Bronchial epithelial cell (primary cell): Measurements from ENCODE around the gene C6orf52. TPM values are rescaled to one million over a fixed set of nuclear protein-coding genes. Genes with fewer than 3 reads are reported as not detected.
"Not testable (repeated sequence)": the region's sequence is repeated elsewhere in the genome, so short reads cannot be mapped to it uniquely, and the experiment has no call there.

ENCODE experiments used
- DNase-seq: peaks from one replicate; pipeline ENCODE4 v3.0.0-alpha.2; 2010; ENCODE audit warnings: low read depth
- FAIRE-seq: peaks from 2 replicates; lab custom pipeline; 2011; peaks lifted over from hg19 to GRCh38; lab: Jason Lieb, UNC
- H3K27me3 ChIP-seq: 2 replicates; pipeline ENCODE4 v1.5.1; 2011; ENCODE audit warnings: low read length; ENCODE audit not compliant: control insufficient read depth, insufficient read depth
- H3K36me3 ChIP-seq: 2 replicates; pipeline ENCODE4 v1.5.1; 2011; ENCODE audit warnings: low read length; ENCODE audit not compliant: control insufficient read depth, insufficient read depth
- H3K4me3 ChIP-seq: 2 replicates; pipeline ENCODE4 v1.5.1; 2011; ENCODE audit warnings: mild to moderate bottlenecking, low read depth, low read length, control low read depth
- total RNA-seq: library from RNA; depleted of rRNA; stranded (reverse); fragments of >200 nt; gene quantifications from 2 replicates; pipeline ENCODE4 v1.2.1, GENCODE V29; 2014
- TF ChIP-seq, protein P1 (sequence below): IDR thresholded peaks from 2 replicates; pipeline ENCODE4 v1.5.1; 2011; ENCODE audit warnings: mild to moderate bottlenecking, moderate library complexity, low read length, control low read depth, inconsistent platforms; ENCODE audit not compliant: insufficient read depth, severe bottlenecking

Gene C6orf52
- total RNA-seq = 2.1 and 2.7 TPM in 2 replicates

DNA sequence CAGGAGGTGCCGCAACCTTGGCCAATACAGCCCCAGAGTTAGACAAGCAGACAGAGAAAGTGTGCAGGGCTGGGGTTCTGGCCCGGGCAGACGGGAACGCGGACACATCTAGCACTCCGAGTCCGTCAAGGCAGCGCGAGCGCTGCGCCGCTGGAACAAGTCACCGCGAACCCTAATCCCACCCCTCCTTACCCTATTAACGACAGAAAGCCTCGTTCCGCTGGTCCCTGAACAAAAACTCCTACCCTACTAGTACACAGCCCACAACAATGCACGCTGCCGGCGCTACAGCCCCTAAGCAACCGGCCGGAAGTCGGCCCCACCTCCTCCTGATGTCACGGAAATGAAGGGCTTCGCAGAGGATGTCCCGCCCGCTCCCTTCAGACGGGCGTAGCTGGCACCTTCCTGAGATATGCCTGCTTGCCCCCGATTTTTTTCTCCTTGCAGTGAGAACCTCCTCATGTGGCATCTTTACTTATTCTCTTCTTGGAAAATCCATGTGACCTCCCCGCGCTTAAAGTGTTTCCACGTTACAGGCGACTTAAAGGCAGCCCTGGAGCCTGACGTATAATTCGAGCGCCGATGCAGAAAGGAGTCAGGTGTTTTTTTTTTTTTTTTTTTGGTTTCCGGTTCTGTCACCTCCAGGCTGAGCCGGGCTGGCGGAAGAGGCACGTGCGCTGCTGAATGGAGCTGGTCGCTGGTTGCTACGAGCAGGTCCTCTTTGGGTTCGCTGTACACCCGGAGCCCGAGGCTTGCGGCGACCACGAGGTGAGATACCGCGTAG, at the start of gene C6orf52, which contains the start of gene PAK1IP1:
Gene C6orf52, minus strand, starts transcription at position 315 of the 784 bp plus-strand sequence. CDS start 7,066 bp downstream, outside the sequence.
Gene PAK1IP1, plus strand, starts transcription at position 671 of the 784 bp plus-strand sequence. Its CDS starts 14 bp downstream, at position 685.
- TF ChIP-seq, protein P1, sequence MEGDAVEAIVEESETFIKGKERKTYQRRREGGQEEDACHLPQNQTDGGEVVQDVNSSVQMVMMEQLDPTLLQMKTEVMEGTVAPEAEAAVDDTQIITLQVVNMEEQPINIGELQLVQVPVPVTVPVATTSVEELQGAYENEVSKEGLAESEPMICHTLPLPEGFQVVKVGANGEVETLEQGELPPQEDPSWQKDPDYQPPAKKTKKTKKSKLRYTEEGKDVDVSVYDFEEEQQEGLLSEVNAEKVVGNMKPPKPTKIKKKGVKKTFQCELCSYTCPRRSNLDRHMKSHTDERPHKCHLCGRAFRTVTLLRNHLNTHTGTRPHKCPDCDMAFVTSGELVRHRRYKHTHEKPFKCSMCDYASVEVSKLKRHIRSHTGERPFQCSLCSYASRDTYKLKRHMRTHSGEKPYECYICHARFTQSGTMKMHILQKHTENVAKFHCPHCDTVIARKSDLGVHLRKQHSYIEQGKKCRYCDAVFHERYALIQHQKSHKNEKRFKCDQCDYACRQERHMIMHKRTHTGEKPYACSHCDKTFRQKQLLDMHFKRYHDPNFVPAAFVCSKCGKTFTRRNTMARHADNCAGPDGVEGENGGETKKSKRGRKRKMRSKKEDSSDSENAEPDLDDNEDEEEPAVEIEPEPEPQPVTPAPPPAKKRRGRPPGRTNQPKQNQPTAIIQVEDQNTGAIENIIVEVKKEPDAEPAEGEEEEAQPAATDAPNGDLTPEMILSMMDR = no peak
- peak; percentile 87 for DNase-seq
- no peaks in the 10 kb centered on the region for H3K27me3 ChIP-seq
- peaks cover 5% of the 10 kb centered on the region for H3K36me3 ChIP-seq
- peak within 1 kb of the TSS; percentile 68 for H3K4me3 ChIP-seq
- no peak for FAIRE-seq

DNA sequence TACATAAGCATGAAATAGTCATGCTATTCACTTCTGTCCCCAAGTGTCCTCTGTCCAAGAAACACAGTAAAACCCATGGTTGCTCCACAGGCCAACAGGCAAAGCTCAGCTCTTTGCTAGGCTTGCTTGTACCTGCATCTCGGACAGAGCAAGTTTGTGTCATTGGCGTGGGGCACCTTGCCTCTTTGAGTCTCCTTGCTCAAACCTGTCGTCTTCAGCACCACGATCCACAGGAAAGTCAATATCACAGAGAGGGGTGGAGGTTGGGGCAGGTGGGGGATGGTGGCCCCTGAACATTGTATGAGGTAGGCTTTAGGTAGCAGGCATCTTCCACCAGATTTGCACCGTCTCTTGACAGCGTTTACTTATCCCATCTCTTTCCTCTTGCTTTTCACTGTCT, 49.1 kb upstream of the C6orf52 start:
- no peaks in the 10 kb centered on the region for H3K27me3 ChIP-seq

DNA sequence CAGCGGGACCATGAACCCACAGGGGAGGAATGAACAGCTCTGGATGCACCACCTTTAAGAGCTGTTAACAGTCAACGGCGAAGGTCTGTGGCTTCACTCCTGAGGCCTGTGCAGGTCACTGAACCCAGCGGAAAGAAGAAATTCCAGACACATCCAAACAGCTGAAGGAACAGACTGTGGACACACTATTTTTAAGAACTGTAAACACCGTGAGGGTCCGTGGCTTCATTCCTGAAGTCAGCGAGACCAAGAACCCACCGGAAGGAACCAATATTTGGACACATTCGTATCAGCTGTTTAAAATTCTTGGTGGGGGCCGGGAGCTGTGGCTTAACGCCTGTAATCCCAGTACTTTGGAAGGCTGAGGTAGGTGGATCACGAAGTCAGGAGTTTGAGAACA, 47.8 kb upstream of the C6orf52 start:
- no peak for DNase-seq
- no peaks in the 10 kb centered on the region for H3K27me3 ChIP-seq
- peaks cover 1% of the 10 kb centered on the region for H3K36me3 ChIP-seq
- no peak overlapping the region for H3K4me3 ChIP-seq
- TF ChIP-seq, protein P1 = no peak
- FAIRE-seq = no peak

More for the DNA sequence above, 49.1 kb upstream of the C6orf52 start:
- Histone ChIP-seq H3K4me3 (no peak overlapping the region), H3K36me3 (peaks cover 1% of the 10 kb centered on the region)
- no peak for FAIRE-seq
- TF ChIP-seq, protein P1 = no peak
- no peak for DNase-seq

- H3K36me3 ChIP-seq, H3K27me3 ChIP-seq, FAIRE-seq, H3K4me3 ChIP-seq, DNase-seq: not testable (repeated sequence)
These were observed 47.2 kb upstream of the C6orf52 start for GRCh38 chr6:10741643-10742042.

- no peak for FAIRE-seq
- Histone ChIP-seq H3K4me3 (no peak overlapping the region), H3K27me3 (no peaks in the 10 kb centered on the region), H3K36me3 (peaks cover 1% of the 10 kb centered on the region)
- DNase-seq = no peak
- TF ChIP-seq, protein P1 = no peak
These were observed 45.6 kb upstream of the C6orf52 start for GRCh38 chr6:10740061-10740460.

DNA sequence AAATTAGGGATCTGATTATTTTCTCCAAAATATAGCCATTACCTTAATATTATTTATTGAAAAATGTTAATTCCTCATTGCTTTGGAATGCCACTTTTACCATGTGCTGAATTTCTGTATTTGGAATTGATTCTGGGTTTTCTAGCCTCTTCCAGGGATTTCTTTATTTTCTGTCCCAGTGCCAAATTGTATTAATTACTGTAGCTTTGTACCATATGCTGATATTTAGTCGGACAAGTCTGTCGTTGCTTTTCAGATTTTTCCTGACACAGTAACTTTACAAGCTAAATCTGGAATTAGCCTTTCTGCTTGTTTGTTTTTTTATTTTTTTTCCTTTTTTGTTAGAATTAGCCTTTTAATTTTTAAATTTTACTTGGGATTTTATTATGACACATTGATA, 42.3 kb upstream of the C6orf52 start:
- H3K27me3 ChIP-seq = no peaks in the 10 kb centered on the region

More for the DNA sequence above, 42.3 kb upstream of the C6orf52 start:
- H3K4me3 ChIP-seq = no peak overlapping the region
- TF ChIP-seq, protein P1 = no peak
- FAIRE-seq (no peak), DNase-seq (no peak)
- peaks cover 3% of the 10 kb centered on the region for H3K36me3 ChIP-seq
